Nephron (organoid): ENCODE data around the gene SPATS1.

ENCODE experiments used
- H3K27ac Mint-ChIP-seq, 3 experiments: 2 replicates each; pipeline ENCODE4 v1.8.0; 2020; ENCODE audit warnings: mixed read lengths in 3 of 3, mild to moderate bottlenecking in 2 of 3, moderate library complexity in 1 of 3
- H3K27me3 Mint-ChIP-seq: 2 replicates; pipeline ENCODE4 v1.8.0; 2021; ENCODE audit warnings: low read depth, mild to moderate bottlenecking, moderate library complexity, mixed read lengths
- H3K36me3 Mint-ChIP-seq: 2 replicates; pipeline ENCODE4 v1.8.0; 2020; ENCODE audit warnings: low read depth, mixed read lengths
- H3K4me1 Mint-ChIP-seq: 2 replicates; pipeline ENCODE4 v1.8.0; 2020; ENCODE audit warnings: mixed read lengths
- H3K4me3 Mint-ChIP-seq, 3 experiments: 2 replicates each; pipeline ENCODE4 v1.8.0; 2020; ENCODE audit warnings: mild to moderate bottlenecking in 3 of 3, mixed read lengths in 3 of 3, moderate library complexity in 2 of 3
- H3K9me3 Mint-ChIP-seq: 2 replicates; pipeline ENCODE4 v1.8.0; 2020; ENCODE audit warnings: mixed read lengths
- TF ChIP-seq, protein P1 (sequence below), 3 experiments: fragments of 200-600 bp; sonication (generic); IDR thresholded peaks; one replicate each; pipeline ENCODE4 v1.5.0; 2021; ENCODE audit warnings: antibody characterized with exemption in 3 of 3; ENCODE audit not compliant: unreplicated experiment in 3 of 3

SPATS1 gene

DNA sequence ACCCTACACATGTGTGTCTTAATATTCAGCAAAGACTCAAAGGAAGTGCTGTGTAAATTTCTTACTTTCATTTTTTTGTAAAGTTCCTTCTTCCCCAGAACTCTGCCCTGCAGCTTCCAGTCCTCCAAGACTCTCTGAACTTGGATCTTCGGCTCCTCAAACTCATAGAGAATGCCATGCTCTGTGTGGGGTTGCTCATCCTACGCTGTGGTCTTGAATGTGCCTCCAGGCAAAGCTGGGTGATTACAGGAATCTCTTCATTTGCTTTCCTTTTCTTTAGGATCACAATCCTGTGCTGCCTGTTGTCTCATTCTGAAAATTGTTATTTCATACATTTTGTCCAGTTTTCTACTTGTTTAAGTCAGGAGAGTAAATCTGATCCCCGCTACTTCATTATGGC, 30.6 kb downstream of the SPATS1 start:
- peaks cover 9% of the 10 kb centered on the region for H3K27me3 Mint-ChIP-seq
- TF ChIP-seq, protein P1, sequence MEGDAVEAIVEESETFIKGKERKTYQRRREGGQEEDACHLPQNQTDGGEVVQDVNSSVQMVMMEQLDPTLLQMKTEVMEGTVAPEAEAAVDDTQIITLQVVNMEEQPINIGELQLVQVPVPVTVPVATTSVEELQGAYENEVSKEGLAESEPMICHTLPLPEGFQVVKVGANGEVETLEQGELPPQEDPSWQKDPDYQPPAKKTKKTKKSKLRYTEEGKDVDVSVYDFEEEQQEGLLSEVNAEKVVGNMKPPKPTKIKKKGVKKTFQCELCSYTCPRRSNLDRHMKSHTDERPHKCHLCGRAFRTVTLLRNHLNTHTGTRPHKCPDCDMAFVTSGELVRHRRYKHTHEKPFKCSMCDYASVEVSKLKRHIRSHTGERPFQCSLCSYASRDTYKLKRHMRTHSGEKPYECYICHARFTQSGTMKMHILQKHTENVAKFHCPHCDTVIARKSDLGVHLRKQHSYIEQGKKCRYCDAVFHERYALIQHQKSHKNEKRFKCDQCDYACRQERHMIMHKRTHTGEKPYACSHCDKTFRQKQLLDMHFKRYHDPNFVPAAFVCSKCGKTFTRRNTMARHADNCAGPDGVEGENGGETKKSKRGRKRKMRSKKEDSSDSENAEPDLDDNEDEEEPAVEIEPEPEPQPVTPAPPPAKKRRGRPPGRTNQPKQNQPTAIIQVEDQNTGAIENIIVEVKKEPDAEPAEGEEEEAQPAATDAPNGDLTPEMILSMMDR (IDR thresholded peaks at IDR 0.05; ENCODE audit: unreplicated experiment in 3 of 3) = no peak

GRCh38 chr6:44373787-44374186, 31.3 kb downstream of the SPATS1 start:
- Mint-ChIP-seq H3K27ac (no peak overlapping the region), H3K27me3 (peaks cover 9% of the 10 kb centered on the region), H3K4me3 (no peak overlapping the region), H3K4me1 (no peaks in the 10 kb centered on the region), H3K9me3 (no peaks in the 10 kb centered on the region), H3K36me3 (no peaks in the 10 kb centered on the region)
- TF ChIP-seq, protein P1 (IDR thresholded peaks at IDR 0.05; ENCODE audit: unreplicated experiment in 3 of 3) = no peak

More for the DNA sequence above, 30.6 kb downstream of the SPATS1 start:
- H3K4me1 Mint-ChIP-seq = no peaks in the 10 kb centered on the region
- no peaks in the 10 kb centered on the region for H3K9me3 Mint-ChIP-seq
- H3K27ac Mint-ChIP-seq = no peak overlapping the region
- no peak overlapping the region for H3K4me3 Mint-ChIP-seq
- no peaks in the 10 kb centered on the region for H3K36me3 Mint-ChIP-seq

- Mint-ChIP-seq H3K27ac (no peak overlapping the region), H3K27me3 (peaks cover 9% of the 10 kb centered on the region), H3K4me3 (no peak overlapping the region), H3K4me1 (no peaks in the 10 kb centered on the region), H3K9me3 (no peaks in the 10 kb centered on the region), H3K36me3 (no peaks in the 10 kb centered on the region)
- TF ChIP-seq, protein P1 (IDR thresholded peaks at IDR 0.05; ENCODE audit: unreplicated experiment in 3 of 3) = no peak
Measured at GRCh38 chr6:44375071-44375470, 32.6 kb downstream of the SPATS1 start.

GRCh38 chr6:44377484-44377883, 35.0 kb downstream of the SPATS1 start:
- Mint-ChIP-seq H3K27me3 (peaks cover 9% of the 10 kb centered on the region), H3K27ac (no peak overlapping the region), H3K4me1 (no peaks in the 10 kb centered on the region), H3K9me3 (no peaks in the 10 kb centered on the region), H3K36me3 (no peaks in the 10 kb centered on the region), H3K4me3 (no peak overlapping the region)
- TF ChIP-seq, protein P1 (IDR thresholded peaks at IDR 0.05; ENCODE audit: unreplicated experiment in 3 of 3) = no peak

GRCh38 chr6:44377971-44378370, 35.5 kb downstream of the SPATS1 start:
- TF ChIP-seq, protein P1 (IDR thresholded peaks at IDR 0.05; ENCODE audit: unreplicated experiment in 3 of 3) = no peak
- no peaks in the 10 kb centered on the region for H3K4me1 Mint-ChIP-seq
- no peaks in the 10 kb centered on the region for H3K9me3 Mint-ChIP-seq
- H3K27ac Mint-ChIP-seq = no peak overlapping the region
- no peak overlapping the region for H3K4me3 Mint-ChIP-seq
- H3K27me3 Mint-ChIP-seq = peaks cover 9% of the 10 kb centered on the region
- no peaks in the 10 kb centered on the region for H3K36me3 Mint-ChIP-seq

- Mint-ChIP-seq H3K4me1 (peaks cover 4% of the 10 kb centered on the region), H3K4me3 (no peak overlapping the region), H3K27ac (no peak overlapping the region), H3K27me3 (no peaks in the 10 kb centered on the region), H3K36me3 (no peaks in the 10 kb centered on the region), H3K9me3 (no peaks in the 10 kb centered on the region)
- TF ChIP-seq, protein P1 (IDR thresholded peaks at IDR 0.05; ENCODE audit: unreplicated experiment in 3 of 3) = no peak
Measured at GRCh38 chr6:44381739-44382138, 39.3 kb downstream of the SPATS1 start.
